ENCODE data around the gene TMEM221. TPM values are rescaled to one million over a fixed set of nuclear protein-coding genes. Genes with fewer than 3 reads are reported as not detected.

TMEM221 gene
- total and polyA plus RNA-seq, 7 donors: 0.23 to 1.8 (median 1.0) TPM; not detected in 3

DNA sequence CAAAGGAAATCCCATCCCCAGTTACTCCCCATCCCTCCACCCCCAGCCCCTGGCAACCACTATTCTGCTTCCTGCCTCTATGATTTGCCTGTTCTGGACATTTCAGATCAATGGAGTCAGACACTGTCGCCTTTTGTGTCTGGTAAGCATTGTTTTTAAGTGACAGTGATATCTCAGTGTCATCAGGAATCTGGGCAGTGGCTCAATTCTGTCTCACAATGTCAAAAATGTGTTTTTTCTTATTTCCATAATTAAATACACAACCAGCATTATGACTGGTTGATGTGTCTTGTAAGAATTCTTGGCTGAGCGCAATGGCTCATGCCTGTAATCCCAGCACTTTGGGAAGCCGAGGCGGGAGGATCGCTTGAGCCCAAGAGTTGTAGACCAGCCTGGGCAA lies 42.8 kb upstream of the TMEM221 start:
- no peak for TF ChIP-seq POLR2A (IDR thresholded peaks at IDR 0.05)
- TF ChIP-seq EP300 (IDR thresholded peaks at IDR 0.05): no peak
- TF ChIP-seq POLR2AphosphoS5 (IDR thresholded peaks at IDR 0.05): no peak
- TF ChIP-seq, protein P1, sequence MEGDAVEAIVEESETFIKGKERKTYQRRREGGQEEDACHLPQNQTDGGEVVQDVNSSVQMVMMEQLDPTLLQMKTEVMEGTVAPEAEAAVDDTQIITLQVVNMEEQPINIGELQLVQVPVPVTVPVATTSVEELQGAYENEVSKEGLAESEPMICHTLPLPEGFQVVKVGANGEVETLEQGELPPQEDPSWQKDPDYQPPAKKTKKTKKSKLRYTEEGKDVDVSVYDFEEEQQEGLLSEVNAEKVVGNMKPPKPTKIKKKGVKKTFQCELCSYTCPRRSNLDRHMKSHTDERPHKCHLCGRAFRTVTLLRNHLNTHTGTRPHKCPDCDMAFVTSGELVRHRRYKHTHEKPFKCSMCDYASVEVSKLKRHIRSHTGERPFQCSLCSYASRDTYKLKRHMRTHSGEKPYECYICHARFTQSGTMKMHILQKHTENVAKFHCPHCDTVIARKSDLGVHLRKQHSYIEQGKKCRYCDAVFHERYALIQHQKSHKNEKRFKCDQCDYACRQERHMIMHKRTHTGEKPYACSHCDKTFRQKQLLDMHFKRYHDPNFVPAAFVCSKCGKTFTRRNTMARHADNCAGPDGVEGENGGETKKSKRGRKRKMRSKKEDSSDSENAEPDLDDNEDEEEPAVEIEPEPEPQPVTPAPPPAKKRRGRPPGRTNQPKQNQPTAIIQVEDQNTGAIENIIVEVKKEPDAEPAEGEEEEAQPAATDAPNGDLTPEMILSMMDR (IDR thresholded peaks at IDR 0.05): no peak
- WGBS, 2 donors: 94 to 95% methylated on average over 5 of the region's 5 CpGs
- Histone ChIP-seq H3K9me3 (no peaks in the 10 kb centered on the region), H3K4me1 (peaks cover 0 to 10% (median 7%) of the 10 kb centered on the region in 4 donors), H3K27me3 (no peaks in the 10 kb centered on the region), H3K4me3 (no peak overlapping the region), H3K36me3 (peaks cover 0 to 25% (median 4%) of the 10 kb centered on the region in 4 donors), H3K27ac (no peak overlapping the region)
- intact Hi-C loops (cut with DNase I): no loop called here
- DNase-seq: no peak

DNA sequence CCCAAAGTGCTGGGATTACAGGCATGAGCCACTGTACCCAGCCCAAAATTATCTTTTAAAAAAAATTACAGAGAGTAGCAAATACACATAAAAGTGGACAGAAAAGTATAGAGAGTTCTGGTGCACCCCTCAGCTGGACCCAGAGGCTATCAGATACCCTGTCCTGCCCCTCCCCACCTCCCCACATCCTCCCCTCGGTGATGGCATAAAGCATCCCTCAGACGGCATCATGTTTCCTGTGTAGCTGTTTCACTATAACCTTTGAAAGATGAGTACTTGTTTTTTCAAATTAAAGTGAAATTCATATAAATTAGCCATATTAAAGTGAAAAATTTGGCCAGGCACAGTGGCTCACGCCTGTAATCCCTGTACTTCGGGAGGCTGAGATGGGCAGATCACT lies 41.9 kb upstream of the TMEM221 start:
- H3K27ac ChIP-seq: no peak overlapping the region
- TF ChIP-seq, protein P1 (IDR thresholded peaks at IDR 0.05): no peak
- TF ChIP-seq POLR2A (IDR thresholded peaks at IDR 0.05) (no peak), EP300 (IDR thresholded peaks at IDR 0.05) (no peak), POLR2AphosphoS5 (IDR thresholded peaks at IDR 0.05) (no peak)
- H3K27me3 ChIP-seq: no peaks in the 10 kb centered on the region
- H3K9me3 ChIP-seq: no peaks in the 10 kb centered on the region
- DNase-seq: no peak
- WGBS, 2 donors: 49 to 70% methylated on average over 4 of the region's 4 CpGs
- intact Hi-C loops (cut with DNase I): no loop called here
- peaks cover 0 to 26% (median 4%) of the 10 kb centered on the region in 4 donors for H3K36me3 ChIP-seq
- H3K4me1 ChIP-seq: peaks cover 0 to 10% (median 6%) of the 10 kb centered on the region in 4 donors
- H3K4me3 ChIP-seq: no peak overlapping the region

DNA sequence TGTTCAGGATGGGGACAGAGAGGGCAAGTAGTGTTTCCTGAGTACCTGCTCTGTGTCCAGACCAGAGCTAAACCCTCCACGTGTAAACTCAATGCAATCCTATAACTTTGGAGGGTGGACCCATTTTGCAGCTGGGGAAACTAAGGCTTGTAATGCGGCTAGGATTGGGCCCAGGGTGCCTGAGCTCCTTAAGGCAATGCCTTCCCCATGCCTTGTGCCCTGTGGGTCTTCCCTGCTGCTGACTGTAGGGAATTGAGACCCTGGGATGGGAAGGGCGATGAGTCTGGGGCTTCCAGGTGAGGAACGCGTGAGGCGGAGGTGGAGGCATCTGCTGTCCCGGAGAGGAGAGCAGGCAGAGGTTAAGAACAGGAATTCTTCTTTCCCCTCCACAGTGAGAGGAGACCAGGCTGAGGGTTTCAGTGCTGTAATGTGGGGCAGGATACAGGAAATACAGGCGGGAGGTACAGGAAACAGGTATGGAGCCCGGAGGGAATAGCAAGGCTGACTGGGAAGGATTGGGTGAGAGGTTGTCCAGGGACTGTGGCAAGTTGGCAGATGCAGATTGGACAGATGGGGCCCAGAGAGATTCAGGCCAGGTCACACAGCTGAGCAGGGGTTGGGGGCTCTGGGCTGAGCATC lies 41.0 kb upstream of the TMEM221 start:
- H3K9me3 ChIP-seq: no peaks in the 10 kb centered on the region
- H3K4me1 ChIP-seq: peaks cover 0 to 10% (median 6%) of the 10 kb centered on the region in 4 donors
- TF ChIP-seq POLR2A (IDR thresholded peaks at IDR 0.05) (no peak), EP300 (IDR thresholded peaks at IDR 0.05) (no peak), POLR2AphosphoS5 (IDR thresholded peaks at IDR 0.05) (no peak)
- TF ChIP-seq, protein P1 (IDR thresholded peaks at IDR 0.05): no peak
- no peaks in the 10 kb centered on the region for H3K27me3 ChIP-seq
- 63 to 68% methylated on average over 9 of the region's 9 CpGs for WGBS, 2 donors
- no peak for DNase-seq
- intact Hi-C loops (cut with DNase I): no loop called here
- H3K36me3 ChIP-seq: peaks cover 0 to 26% (median 4%) of the 10 kb centered on the region in 4 donors
- no peak overlapping the region for H3K4me3 ChIP-seq
- peak overlapping the region in 1 of 4 donors; percentile 17 for H3K27ac ChIP-seq

DNA sequence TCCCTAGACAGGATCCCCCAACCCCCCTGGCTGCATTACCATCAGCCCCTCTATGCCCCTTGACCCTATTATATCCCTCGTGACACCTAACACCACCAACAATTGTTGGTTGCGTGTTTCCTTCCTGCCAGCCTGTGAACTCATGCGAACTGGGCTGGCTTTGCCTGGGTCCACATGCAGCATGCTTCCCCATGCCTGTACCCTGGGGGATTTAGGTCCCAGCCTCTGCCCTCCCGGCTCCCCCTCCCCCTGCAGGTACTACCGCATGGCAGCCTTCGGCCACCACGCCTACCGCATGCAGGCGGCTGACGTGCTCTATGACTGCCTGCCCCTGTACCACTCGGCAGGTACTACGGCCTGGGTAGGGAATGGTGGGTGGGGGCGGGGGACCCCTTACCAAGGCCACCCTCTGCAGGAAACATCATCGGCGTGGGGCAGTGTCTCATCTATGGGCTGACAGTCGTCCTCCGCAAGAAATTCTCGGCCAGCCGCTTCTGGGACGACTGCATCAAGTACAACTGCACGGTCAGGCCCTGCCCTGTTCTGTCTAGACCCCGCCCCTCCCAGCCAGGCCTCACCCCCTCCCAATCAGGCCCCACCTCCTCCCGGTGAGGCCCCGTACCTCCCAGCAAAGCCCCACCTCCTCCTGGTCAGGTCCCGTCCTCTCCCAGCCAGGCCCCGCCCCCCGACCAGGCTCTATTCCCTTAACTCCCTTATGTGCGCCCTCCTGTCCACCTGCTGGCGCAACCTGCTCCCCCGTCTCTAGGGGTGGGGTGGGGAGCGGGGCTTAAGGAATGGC lies 40.3 kb upstream of the TMEM221 start:
- no peak for TF ChIP-seq EP300 (IDR thresholded peaks at IDR 0.05)
- TF ChIP-seq POLR2A (IDR thresholded peaks at IDR 0.05): no peak
- no peak for TF ChIP-seq POLR2AphosphoS5 (IDR thresholded peaks at IDR 0.05)
- TF ChIP-seq, protein P1 (IDR thresholded peaks at IDR 0.05): no peak
- 17 to 23% methylated on average over 31 of the region's 31 CpGs for WGBS, 2 donors
- Histone ChIP-seq H3K36me3 (peaks cover 0 to 26% (median 4%) of the 10 kb centered on the region in 4 donors), H3K9me3 (no peaks in the 10 kb centered on the region), H3K27me3 (no peaks in the 10 kb centered on the region), H3K27ac (peak overlapping the region in 1 of 4 donors; percentile 17), H3K4me1 (peaks cover 0 to 10% (median 6%) of the 10 kb centered on the region in 4 donors), H3K4me3 (no peak overlapping the region)
- intact Hi-C loops (cut with DNase I): no loop called here
- DNase-seq: no peak

All from sigmoid colon (tissue), 7 donors.